ENCODE results near the gene PCP4.

Gene PCP4

DNA sequence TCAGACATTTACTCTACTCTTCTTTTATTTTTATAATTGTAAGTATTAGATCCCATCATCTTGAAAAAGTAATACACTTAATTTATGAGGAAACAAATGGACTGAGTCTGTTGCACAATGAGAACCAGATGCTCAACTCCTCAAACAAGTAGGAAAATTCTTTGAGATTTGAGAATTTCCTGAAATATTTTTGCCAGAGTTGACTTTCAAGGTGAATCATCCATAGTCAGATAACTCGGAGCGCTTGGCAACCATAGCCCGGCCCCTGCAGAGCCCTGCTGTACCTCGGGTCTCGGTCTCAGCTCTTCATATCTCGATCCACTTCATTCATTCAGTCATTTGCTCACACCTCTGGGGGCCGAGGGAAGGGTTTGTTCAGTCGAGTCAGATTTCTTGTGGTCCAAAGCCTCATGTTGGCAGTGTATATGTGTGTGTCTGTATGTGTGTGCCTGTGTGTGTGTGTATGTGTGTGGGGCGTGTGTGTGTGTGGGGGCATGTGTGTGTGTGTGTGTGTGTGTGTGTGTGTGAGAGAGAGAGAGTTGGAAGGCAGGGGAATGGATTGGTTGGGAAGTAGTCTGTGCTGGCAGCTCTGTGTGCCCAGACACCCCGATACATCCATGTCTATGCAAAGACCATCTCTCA is 18.1 kb upstream of the PCP4 start:
- H3K4me3 ChIP-seq (replicated peaks; ENCODE audit: low read depth, low read length): no peak overlapping the region
- DNase-seq (ENCODE audit: extremely low read depth, low read depth): no peak
- TF ChIP-seq, protein P1, sequence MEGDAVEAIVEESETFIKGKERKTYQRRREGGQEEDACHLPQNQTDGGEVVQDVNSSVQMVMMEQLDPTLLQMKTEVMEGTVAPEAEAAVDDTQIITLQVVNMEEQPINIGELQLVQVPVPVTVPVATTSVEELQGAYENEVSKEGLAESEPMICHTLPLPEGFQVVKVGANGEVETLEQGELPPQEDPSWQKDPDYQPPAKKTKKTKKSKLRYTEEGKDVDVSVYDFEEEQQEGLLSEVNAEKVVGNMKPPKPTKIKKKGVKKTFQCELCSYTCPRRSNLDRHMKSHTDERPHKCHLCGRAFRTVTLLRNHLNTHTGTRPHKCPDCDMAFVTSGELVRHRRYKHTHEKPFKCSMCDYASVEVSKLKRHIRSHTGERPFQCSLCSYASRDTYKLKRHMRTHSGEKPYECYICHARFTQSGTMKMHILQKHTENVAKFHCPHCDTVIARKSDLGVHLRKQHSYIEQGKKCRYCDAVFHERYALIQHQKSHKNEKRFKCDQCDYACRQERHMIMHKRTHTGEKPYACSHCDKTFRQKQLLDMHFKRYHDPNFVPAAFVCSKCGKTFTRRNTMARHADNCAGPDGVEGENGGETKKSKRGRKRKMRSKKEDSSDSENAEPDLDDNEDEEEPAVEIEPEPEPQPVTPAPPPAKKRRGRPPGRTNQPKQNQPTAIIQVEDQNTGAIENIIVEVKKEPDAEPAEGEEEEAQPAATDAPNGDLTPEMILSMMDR (IDR thresholded peaks at IDR 0.05; ENCODE audit: low read depth, low read length, missing control alignments): no peak

DNA sequence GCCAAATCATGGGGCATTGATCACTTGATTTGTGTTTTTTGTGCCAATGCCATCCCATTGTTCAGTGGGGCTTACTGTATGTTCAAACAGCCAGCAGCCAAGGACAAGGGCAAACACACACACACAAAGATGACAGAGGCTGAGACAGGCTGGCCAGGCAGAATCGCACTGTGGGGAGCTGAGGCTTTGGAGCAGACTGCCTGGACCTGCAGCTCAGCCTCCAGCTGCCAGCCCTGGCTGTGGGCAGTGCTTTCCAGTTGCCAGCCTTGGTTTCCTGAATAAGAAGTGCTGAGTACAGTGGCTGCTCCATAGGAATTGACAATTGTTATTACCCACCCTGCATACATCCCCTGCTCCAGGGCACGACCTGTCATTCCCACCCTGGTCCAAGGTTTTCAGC is 16.9 kb upstream of the PCP4 start:
- TF ChIP-seq, protein P1 (IDR thresholded peaks at IDR 0.05; ENCODE audit: low read depth, low read length, missing control alignments): no peak
- no peak overlapping the region for H3K4me3 ChIP-seq (replicated peaks; ENCODE audit: low read depth, low read length)
- DNase-seq (ENCODE audit: extremely low read depth, low read depth): no peak

DNA sequence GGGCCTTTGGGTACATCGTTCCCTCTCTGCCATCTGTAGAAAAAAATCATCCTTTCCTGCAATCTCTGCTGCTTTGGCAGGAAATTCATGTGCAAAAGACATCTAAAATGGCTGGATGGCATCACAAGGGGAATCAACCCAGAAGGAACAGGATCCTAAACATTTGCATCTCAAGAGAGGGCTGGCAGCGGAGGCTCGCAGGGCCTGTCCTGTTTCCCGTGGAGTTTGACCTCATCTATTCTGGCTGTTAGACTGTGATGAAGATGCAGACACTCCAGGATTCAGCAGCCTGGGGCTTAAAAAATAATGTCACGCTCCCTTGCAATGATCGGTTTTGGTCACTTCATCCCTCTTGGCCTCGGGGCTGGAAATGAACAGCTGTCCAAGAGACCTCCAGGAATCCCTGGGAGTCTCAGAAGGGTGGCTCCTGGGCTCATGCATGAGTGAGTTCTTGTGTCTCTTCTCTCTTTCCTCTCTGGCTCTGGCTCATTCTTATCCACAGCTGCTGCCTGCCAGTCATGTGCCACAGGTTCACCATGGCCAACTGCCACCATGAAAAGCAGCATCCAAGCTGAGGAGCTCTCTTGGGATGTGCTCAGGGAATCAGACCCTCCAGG is 16.1 kb upstream of the PCP4 start:
- TF ChIP-seq, protein P1 (IDR thresholded peaks at IDR 0.05; ENCODE audit: low read depth, low read length, missing control alignments): no peak
- H3K4me3 ChIP-seq (replicated peaks; ENCODE audit: low read depth, low read length): no peak overlapping the region
- DNase-seq (ENCODE audit: extremely low read depth, low read depth): no peak

- DNase-seq (ENCODE audit: extremely low read depth, low read depth): no peak
- H3K4me3 ChIP-seq (replicated peaks; ENCODE audit: low read depth, low read length): no peak overlapping the region
- TF ChIP-seq, protein P1 (IDR thresholded peaks at IDR 0.05; ENCODE audit: low read depth, low read length, missing control alignments): no peak
These were observed 15.1 kb upstream of the PCP4 start for GRCh38 chr21:39852021-39852721.

- H3K4me3 ChIP-seq (replicated peaks; ENCODE audit: low read depth, low read length): no peak overlapping the region
- no peak for DNase-seq (ENCODE audit: extremely low read depth, low read depth)
- TF ChIP-seq, protein P1 (IDR thresholded peaks at IDR 0.05; ENCODE audit: low read depth, low read length, missing control alignments): no peak
These were observed 14.3 kb upstream of the PCP4 start for GRCh38 chr21:39852726-39853500.

GRCh38 chr21:39854572-39854971 is 12.7 kb upstream of the PCP4 start:
- TF ChIP-seq, protein P1 (IDR thresholded peaks at IDR 0.05; ENCODE audit: low read depth, low read length, missing control alignments): no peak
- H3K4me3 ChIP-seq (replicated peaks; ENCODE audit: low read depth, low read length): no peak overlapping the region

More at GRCh38 chr21:39854572-39854971, 12.7 kb upstream of the PCP4 start:
- no peak for DNase-seq (ENCODE audit: extremely low read depth, low read depth)
